Fibroblast of skin of left quadriceps (primary cell): Measurements from ENCODE around the gene PLPPR3.
"Not testable (repeated sequence)": the region's sequence is repeated elsewhere in the genome, so short reads cannot be mapped to it uniquely, and the experiment has no call there.

ENCODE experiments used
- DNase-seq, 2 experiments: peaks; one replicate each; pipeline ENCODE4 v3.0.0-alpha.2; 2013; ENCODE audit warnings: low read depth in 2 of 2

PLPPR3 gene

DNA sequence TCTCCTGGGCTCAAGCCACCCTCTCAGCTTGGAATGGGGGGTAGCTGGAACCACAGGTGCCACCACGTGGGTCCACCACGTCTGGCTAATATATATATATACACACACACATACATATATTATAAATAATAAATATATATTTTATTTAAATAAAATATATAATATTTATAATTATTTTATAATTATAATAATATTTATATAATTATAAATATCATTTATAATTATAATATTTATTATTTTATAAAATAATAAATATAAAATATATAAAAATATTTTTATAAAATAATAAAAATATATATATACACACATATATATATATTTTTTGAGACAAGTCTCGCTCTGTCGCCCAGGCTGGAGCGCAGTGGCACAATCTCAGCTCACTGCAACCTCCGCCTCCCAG, 32.8 kb upstream of the PLPPR3 start:
- DNase-seq = no peak

DNA sequence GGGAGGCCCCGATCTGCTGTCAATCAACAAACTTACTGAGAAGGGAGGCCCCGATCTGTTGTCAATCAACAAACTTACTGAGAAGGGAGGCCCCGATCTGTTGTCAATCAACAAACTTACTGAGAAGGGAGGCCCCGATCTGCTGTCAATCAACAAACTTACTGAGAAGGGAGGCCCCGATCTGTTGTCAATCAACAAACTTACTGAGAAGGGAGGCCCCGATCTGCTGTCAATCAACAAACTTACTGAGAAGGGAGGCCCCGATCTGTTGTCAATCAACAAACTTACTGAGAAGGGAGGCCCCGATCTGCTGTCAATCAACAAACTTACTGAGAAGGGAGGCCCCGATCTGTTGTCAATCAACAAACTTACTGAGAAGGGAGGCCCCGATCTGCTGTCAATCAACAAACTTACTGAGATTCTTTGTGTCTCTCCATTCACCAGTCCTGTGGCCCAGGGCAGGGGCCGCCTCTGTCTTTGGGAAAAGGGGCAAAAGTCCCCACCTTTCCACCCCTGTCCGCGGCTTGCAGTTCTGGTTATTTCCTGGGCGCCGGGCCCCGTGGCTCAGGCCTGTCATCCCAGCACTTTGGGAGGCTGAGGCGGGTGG, 32.0 kb upstream of the PLPPR3 start:
- not testable (repeated sequence) for DNase-seq

DNA sequence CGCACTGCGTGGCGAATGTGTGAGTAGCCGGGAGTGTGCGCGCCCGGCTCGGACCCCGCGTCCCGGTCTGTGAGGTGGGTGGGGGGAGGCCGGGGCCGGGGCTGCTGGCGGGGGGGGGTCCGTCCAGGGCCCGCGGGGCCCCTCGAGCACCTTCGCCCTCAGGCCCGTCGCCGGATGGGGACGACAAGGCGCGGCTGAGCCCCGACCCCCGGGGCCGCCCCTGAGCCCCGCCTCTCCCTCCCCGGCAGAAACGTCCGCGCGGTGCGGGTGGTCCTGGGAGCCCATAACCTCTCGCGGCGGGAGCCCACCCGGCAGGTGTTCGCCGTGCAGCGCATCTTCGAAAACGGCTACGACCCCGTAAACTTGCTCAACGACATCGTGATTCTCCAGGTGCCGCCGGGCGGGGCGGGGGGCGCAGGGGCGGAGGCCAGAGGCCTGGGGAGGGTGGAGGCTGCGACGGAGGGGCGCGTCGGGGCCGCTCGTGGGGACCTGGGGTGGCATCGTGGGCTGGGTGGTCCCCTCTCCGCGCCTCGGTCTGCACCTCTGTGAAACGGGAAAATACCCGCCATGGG, 31.3 kb upstream of the PLPPR3 start:
- DNase-seq = no peak

DNA sequence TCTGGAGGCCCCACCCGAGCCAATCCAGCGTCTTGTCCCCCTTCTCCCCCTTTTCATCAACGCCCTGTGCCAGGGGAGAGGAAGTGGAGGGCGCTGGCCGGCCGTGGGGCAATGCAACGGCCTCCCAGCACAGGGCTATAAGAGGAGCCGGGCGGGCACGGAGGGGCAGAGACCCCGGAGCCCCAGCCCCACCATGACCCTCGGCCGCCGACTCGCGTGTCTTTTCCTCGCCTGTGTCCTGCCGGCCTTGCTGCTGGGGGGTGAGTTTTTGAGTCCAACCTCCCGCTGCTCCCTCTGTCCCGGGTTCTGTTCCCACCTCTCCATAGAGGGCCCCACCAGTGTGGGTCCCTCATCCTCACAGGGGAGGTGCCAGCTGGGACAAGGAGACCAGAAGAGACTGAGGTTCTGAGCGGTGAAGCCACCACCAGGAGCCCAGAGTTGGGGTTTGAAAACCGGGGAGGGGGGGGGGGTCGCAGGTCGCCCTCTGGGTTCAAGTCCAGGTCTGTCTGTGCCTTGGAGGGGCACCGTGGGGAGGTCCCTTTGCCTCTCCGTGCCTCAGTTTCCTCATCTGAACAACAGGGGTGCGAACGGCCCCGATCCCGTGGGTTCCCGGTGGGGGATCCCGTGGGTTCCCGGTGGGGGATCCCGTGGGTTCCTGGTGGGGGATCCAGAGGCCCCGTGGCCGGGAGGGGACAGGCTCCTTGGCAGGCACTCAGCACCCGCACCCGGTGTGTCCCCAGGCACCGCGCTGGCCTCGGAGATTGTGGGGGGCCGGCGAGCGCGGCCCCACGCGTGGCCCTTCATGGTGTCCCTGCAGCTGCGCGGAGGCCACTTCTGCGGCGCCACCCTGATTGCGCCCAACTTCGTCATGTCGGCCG, 30.6 kb upstream of the PLPPR3 start, which contains the start of gene ELANE:
Gene ELANE (plus strand): TSS at position 168 of the 878 bp plus-strand sequence. CDS start 26 bp downstream, at position 194.
- DNase-seq = no peak

DNA sequence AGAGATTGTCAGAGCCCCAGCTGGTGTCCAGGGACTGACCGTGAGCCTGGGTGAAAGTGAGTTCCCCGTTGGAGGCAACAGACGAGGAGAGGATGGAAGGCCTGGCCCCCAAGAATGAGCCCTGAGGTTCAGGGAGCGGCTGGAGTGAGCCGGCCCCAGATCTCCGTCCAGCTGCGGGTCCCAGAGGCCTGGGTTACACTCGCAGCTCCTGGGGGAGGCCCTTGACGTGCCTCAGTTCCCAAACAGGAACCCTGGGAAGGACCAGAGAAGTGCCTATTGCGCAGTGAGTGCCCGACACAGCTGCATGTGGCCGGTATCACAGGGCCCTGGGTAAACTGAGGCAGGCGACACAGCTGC, 29.2 kb upstream of the PLPPR3 start:
- no peak for DNase-seq

DNA sequence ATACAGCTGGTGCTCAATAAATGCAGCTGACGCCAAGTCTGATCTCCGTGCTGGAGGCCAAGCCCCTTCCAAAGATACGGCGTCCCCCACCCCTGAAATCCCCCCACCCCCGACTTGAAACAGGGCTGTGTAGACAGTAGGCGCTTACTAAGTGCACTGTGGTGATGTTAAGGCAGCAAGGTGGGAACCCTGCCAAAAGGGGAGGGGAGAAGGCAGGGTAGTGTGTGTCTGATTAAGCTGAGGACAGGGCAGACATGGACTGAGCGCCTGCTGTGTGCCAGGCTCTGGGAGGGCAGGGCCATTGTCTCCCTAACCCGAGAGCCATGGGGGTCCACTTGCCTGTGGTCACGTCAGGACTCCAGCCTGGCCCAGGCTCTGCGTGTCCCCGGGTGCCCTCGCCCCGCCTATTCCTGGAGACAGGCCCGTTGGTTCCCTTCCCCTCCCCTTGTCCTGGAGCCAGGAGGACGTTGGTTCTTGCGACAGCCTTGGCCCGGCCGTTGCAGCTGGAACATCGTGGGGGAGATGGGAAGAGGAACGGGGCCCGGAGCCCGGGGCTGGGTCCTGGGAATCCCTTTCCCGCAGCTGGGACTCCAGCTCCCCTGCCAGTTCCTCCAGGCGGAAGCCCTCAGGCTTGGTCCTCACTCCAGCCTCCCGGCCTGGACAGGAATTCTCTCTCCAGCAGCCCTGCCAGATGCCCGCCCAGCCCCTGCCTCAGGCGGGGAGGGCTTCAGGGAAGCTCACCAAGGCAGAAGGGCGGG, 28.6 kb upstream of the PLPPR3 start:
- peak; percentile 68 to 71 for DNase-seq

- not testable (repeated sequence) for DNase-seq
Observed at GRCh38 chr19:849195-849594, 27.4 kb upstream of the PLPPR3 start.

DNA sequence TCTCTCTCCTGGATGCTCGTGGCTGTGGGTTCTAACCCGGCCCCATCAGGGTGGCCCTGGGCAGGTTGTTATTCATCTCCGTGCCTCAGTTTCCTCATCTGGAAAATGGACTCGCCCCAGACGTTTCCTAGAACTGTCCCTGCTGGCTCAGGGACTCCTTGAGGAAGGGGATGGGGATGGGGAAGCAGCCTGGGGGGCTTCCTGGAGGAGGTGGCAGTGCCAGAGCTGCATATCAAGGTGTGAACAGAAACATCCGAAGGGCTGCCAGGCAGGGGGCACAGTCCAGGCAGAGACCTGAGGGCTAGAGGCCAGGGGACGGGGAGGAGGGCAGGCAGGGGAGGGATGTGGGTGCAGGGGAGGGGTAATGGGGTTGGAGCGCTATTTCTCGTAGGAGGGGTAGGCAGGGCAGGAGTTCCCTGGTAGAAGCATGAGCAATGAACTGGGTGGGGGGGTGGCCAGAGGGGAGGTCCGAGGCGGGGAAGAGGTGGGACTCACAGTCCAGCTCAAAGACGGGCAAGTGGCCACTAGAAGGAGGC, 26.7 kb upstream of the PLPPR3 start:
- DNase-seq = no peak

DNA sequence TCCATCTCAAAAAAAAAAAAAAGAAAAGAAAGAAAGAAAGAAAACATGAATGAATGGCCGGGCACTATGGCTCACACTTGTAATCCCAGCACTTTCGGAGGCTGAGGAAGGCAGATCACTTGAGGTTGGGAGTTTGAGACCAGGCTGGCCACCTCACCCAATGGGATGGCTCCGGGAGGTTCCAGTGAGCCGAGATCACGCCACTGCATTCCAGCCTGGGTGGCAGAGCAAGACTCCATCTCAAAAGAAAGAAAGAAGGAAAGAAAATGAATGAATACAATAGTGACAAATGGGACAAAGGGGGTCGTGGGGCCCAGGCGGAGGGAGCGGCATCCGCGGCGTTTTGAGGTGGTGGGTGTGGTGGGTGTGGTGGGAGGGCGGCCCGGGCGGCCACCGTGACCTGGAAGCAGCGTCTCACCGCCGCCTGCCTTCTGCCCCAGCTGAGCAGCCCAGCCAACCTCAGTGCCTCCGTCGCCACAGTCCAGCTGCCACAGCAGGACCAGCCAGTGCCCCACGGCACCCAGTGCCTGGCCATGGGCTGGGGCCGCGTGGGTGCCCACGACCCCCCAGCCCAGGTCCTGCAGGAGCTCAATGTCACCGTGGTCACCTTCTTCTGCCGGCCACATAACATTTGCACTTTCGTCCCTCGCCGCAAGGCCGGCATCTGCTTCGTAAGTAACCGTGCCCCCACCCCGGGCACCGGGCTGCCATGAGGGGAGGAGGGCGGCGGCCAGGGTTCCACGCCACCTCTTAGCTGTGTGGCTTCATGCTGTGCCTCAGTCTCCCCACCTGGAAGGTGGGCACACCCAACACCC, 24.2 kb upstream of the PLPPR3 start:
- no peak for DNase-seq

GRCh38 chr19:844546-844971, 22.8 kb upstream of the PLPPR3 start:
- no peak for DNase-seq

- no peak for DNase-seq
Observed at GRCh38 chr19:843836-844545, 22.2 kb upstream of the PLPPR3 start.

DNA sequence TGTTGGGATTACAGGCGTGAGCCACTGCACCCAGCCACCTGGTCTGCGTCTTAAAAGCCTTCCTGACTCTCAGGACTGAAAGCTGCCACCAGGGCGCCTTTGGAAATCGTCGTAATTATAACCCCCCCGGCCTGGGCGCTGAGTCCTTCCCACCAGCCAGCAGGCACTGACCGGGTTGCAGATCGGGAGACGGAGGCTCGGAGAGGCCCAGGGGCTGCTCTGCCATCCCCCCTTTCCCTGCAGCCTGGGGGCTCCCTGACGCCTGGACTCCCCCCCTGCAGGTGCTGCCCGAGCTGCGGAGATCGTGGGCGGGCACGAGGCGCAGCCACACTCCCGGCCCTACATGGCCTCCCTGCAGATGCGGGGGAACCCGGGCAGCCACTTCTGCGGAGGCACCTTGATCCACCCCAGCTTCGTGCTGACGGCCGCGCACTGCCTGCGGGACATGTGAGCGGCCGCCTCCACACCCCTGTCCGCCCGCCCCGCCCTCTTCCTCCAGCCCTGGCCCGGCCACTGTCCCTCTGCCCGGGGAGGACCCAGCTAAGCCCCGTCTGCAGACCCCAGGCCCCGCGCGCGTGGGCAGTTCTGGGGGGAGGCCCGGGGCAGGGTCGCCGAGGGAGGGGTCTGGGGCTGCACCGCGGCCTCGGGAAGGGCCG, 21.6 kb upstream of the PLPPR3 start:
- DNase-seq = no peak

- not testable (repeated sequence) for DNase-seq
Observed at GRCh38 chr19:842802-843179, 21.0 kb upstream of the PLPPR3 start.

GRCh38 chr19:840519-841206, 18.9 kb upstream of the PLPPR3 start, which contains the start of gene PRTN3:
TSS of gene PRTN3 (plus strand) at chr19:840999. CDS start at chr19:841009, 10 bp downstream.
- no peak for DNase-seq

DNA sequence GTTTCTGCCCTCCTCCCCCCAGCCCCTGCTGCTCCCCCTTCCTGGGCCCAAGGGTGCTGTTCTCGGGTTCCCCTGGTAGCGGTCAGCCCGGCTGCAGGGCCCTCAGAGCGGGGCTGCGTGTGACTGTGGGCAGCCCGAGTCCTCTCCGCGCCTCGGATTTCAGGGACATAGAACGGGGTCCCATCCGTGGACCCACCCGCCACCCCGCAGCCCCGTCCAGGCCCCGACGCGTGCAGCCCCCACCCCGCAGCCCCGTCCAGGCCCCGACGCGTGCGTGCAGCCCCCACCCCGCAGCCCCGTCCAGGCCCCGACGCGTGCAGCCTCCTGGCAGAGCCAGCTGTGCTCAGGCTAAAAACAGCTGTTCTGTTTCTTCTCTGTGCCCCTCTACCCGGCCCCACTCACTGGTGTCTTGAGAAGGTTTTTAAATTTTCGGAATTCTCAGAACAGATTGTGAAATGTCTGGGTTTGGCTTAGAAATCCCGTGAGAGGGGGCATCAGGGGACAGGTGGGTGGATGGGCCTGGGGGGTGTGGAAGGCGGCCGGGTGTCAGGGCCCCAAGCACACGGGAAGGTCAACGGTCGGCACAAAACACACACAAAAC, 13.6 kb upstream of the PLPPR3 start:
- no peak for DNase-seq

DNA sequence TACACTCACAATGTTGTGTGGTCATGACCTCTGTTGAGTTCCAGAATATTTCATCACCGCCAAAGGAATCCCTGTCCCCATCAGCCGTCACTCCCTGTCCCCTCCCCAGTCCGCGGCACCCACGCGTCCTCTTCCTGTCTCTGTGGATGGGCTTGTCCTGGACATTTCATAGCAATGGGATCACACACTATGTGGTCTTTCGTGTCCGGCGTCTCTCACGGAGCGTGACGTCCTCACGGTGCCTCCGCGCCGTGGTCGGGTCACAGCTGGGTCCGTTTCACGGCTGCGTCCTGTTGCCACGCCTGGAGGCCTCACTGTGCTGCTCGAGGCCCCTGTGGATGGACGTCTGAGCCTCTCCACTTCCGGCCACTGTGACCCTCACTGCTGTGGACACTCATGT, 12.5 kb upstream of the PLPPR3 start:
- no peak for DNase-seq

DNA sequence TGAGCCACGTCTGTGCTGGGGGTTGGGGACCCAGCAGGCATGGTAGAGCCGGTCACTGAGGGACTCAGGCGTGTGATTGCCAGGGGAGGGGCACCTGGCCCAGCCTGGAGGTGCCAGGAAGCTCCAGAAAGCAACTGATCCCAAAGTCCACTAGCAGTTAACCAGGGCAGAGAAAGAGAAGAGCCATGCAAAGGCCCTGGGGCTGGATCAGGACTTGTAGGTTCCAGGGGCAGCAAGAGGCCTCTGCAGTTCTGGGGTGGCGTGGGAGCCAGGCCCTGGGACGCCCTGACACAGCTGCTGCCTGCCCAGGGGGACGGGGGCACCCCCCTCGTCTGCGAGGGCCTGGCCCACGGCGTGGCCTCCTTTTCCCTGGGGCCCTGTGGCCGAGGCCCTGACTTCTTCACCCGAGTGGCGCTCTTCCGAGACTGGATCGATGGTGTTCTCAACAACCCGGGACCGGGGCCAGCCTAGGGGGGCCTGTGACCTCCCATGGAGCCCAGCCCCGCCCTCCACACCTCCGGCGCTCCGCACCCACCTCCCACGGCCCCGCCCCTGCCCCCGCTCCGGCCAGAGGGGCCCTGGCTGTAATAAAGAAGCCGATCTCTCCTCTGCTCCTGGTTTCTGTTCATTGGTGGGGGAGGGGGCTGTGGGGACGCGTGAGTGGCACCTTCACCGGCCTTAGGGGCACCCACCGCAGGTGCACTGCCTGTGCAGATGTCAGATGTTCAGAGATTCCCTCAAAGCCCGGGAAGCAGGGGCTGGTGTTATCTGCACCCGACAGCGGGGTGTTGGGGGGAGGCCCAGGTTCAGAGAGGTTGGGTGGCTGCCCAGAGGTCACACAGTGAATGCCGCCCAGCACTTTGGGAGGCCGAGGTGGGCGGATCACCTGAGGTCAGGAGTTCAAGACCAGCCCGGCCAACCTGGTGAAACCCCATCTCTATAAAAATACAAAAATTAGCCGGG, 9.9 kb upstream of the PLPPR3 start:
- DNase-seq = no peak
